A549 (cell line): ENCODE results near the gene RRP8.

Experiments used
- BHLHE40 ChIP-seq: IDR thresholded peaks from 2 replicates; pipeline ENCODE4 v1.6.1; 2012; ENCODE audit warnings: low read depth, low read length, inconsistent platforms
- CHD2 ChIP-seq: fragments of 150-350 bp; IDR thresholded peaks from 2 replicates; pipeline ENCODE4 v1.6.1; 2014; ENCODE audit warnings: low read length; ENCODE audit not compliant: partially characterized antibody
- EP300 ChIP-seq, 2 experiments: fragments of >200 bp; sonication (Bioruptor Twin); formaldehyde crosslinking; IDR thresholded peaks; 2 replicates in 1 of 2; 3 replicates in 1 of 2; pipeline ENCODE4 v1.6.1; 2016 to 2017
- ESRRA ChIP-seq: fragments of 150-350 bp; IDR thresholded peaks from 2 replicates; pipeline ENCODE4 v1.6.1; 2014; ENCODE audit warnings: mild to moderate bottlenecking, low read length, borderline replicate concordance
- JUNB ChIP-seq: fragments of >200 bp; sonication (Bioruptor Twin); formaldehyde crosslinking; IDR thresholded peaks from 2 replicates; pipeline ENCODE4 v1.6.1; 2016
- MAZ ChIP-seq: fragments of 150-350 bp; IDR thresholded peaks from 2 replicates; pipeline ENCODE4 v1.6.1; 2014; ENCODE audit warnings: antibody characterized with exemption, low read depth, low read length, borderline replicate concordance
- MYC ChIP-seq: IDR thresholded peaks from 2 replicates; pipeline ENCODE4 v1.6.1; 2012; ENCODE audit warnings: mild to moderate bottlenecking, inconsistent platforms, low read length, improper control_type of control experiment, borderline replicate concordance
- POLR2A ChIP-seq: IDR thresholded peaks from 2 replicates; pipeline ENCODE4 v1.6.1; 2012; ENCODE audit warnings: mild to moderate bottlenecking, low read length
- RAD21 ChIP-seq, 2 experiments: fragments of >200 bp in 1 of 2; sonication (Bioruptor Twin) in 1 of 2; formaldehyde crosslinking in 1 of 2; IDR thresholded peaks in 1 of 2; conservative IDR thresholded peaks in 1 of 2; 2 replicates in 1 of 2; 3 replicates in 1 of 2; pipeline ENCODE4 v1.6.1; 2012 to 2018; ENCODE audit warnings: inconsistent platforms in 1 of 2
- SREBF2 ChIP-seq: fragments of 450-650 bp; IDR thresholded peaks from 2 replicates; pipeline ENCODE4 v1.6.1; 2014; ENCODE audit warnings: mild to moderate bottlenecking, moderate library complexity
- TF ChIP-seq, protein P1 (sequence below): fragments of >200 bp; sonication (Bioruptor Twin); formaldehyde crosslinking; IDR thresholded peaks from 3 replicates; pipeline ENCODE4 v1.5.1; 2016

DNA sequence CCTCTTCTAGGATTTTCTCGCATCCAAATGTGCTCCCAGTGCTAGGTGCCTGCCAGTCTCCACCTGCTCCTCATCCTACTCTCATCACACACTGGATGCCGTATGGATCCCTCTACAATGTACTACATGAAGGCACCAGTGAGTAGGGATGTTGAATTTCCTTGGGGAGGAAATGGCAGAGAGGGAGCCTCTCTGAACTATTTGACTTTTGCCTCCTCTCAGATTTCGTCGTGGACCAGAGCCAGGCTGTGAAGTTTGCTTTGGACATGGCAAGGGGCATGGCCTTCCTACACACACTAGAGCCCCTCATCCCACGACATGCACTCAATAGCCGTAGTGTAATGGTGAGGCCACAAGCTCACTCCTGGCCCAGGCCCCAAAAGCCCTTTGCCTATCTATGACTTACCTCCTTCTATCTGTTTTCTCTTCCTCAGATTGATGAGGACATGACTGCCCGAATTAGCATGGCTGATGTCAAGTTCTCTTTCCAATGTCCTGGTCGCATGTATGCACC lies 6.1 kb upstream of the RRP8 start:
- no peak for TF ChIP-seq EP300 (IDR thresholded peaks at IDR 0.05)
- no peak for TF ChIP-seq MAZ
- TF ChIP-seq, protein P1, sequence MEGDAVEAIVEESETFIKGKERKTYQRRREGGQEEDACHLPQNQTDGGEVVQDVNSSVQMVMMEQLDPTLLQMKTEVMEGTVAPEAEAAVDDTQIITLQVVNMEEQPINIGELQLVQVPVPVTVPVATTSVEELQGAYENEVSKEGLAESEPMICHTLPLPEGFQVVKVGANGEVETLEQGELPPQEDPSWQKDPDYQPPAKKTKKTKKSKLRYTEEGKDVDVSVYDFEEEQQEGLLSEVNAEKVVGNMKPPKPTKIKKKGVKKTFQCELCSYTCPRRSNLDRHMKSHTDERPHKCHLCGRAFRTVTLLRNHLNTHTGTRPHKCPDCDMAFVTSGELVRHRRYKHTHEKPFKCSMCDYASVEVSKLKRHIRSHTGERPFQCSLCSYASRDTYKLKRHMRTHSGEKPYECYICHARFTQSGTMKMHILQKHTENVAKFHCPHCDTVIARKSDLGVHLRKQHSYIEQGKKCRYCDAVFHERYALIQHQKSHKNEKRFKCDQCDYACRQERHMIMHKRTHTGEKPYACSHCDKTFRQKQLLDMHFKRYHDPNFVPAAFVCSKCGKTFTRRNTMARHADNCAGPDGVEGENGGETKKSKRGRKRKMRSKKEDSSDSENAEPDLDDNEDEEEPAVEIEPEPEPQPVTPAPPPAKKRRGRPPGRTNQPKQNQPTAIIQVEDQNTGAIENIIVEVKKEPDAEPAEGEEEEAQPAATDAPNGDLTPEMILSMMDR = no peak
- no peak for TF ChIP-seq RAD21 (conservative IDR thresholded peaks at IDR 0.05 in 1 of 2, IDR thresholded peaks at IDR 0.05 in 1 of 2)
- TF ChIP-seq JUNB = no peak
- TF ChIP-seq MYC = no peak
- no peak for TF ChIP-seq POLR2A
- no peak for TF ChIP-seq BHLHE40
- no peak for TF ChIP-seq SREBF2
- TF ChIP-seq ESRRA = no peak
- TF ChIP-seq CHD2 = no peak
